22Rv1 (cell line): ENCODE measurements around the gene TM7SF2.

Experiments
- CTCF ChIP-seq: fragments of 450-650 bp; IDR thresholded peaks from 2 replicates; pipeline ENCODE4 v1.5.1; 2017; ENCODE audit warnings: mild to moderate bottlenecking
- ZFX ChIP-seq: fragments of 450-650 bp; IDR thresholded peaks from 2 replicates; pipeline ENCODE4 v1.6.1; 2017; ENCODE audit warnings: antibody characterized with exemption, borderline replicate concordance

- TF ChIP-seq CTCF (no peak), ZFX (no peak)
These were observed at the start of gene TM7SF2 for GRCh38 chr11:65111744-65112545.
